Measurements from ENCODE around the gene MAST2. TPM values are rescaled to one million over a fixed set of nuclear protein-coding genes. Genes with fewer than 3 reads are reported as not detected.
A peak's percentile ranks its signal among the peaks of the same experiment; 100 is the strongest.
"Not testable (repeated sequence)": the region's sequence is repeated elsewhere in the genome, so short reads cannot be mapped to it uniquely, and the experiment has no call there.

Gene MAST2
- total RNA-seq, 2 donors from 2014 or later = 25.2 to 81.3 TPM

DNA sequence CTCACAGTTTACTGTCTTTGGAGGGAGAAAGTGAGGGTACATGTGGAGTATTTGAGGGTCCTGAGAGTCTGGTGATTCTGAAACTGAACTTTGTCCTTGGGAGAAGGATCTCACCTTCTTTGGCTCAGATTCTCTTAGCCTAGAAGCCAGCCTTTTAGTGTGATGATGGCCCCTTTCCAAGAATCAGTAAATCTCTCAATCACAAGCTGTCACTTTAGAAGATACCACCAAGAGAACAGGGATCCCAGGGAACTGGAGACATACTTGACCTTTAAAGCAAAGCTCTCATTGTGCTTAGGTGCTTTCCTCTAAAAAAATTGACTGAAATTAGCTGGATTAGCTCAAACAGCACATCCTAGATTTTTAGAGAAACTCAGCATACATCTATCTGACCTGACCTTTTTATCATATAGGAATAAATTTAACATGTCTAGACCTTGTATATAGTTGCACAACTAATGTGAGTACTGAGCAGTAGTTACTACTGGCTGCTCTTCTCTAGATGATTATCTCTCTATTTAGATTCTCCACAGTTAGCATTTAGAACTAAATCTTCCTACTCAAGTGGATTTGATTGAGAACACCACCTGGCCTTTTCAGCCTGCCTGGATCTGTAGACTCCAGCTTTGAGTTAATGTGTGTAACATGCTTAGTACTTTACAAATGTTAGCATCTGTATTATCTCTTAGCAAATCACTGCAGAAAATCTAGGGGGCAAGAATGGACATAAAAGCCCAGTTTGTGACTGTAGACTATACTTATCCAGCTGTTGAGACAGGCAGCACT, 157.7 kb downstream of the MAST2 start:
- no peaks in the 10 kb centered on the region for H3K4me1 ChIP-seq (replicated peaks)
- no peak for DNase-seq (ENCODE audit: low spot score)
- H3K27ac ChIP-seq = no peak overlapping the region
- H3K36me3 ChIP-seq = no peaks in the 10 kb centered on the region
- H3K4me3 ChIP-seq = no peak overlapping the region
- H3K27me3 ChIP-seq (replicated peaks; ENCODE audit: insufficient read depth) = no peaks in the 10 kb centered on the region
- intact Hi-C loops (cut with DNase I) = no loop called here
- TF ChIP-seq, protein P1, sequence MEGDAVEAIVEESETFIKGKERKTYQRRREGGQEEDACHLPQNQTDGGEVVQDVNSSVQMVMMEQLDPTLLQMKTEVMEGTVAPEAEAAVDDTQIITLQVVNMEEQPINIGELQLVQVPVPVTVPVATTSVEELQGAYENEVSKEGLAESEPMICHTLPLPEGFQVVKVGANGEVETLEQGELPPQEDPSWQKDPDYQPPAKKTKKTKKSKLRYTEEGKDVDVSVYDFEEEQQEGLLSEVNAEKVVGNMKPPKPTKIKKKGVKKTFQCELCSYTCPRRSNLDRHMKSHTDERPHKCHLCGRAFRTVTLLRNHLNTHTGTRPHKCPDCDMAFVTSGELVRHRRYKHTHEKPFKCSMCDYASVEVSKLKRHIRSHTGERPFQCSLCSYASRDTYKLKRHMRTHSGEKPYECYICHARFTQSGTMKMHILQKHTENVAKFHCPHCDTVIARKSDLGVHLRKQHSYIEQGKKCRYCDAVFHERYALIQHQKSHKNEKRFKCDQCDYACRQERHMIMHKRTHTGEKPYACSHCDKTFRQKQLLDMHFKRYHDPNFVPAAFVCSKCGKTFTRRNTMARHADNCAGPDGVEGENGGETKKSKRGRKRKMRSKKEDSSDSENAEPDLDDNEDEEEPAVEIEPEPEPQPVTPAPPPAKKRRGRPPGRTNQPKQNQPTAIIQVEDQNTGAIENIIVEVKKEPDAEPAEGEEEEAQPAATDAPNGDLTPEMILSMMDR (IDR thresholded peaks at IDR 0.05) = no peak
- TF ChIP-seq POLR2A (IDR thresholded peaks at IDR 0.05) = no peak
- no peak for TF ChIP-seq POLR2AphosphoS5 (IDR thresholded peaks at IDR 0.05)
- no peaks in the 10 kb centered on the region for H3K9me3 ChIP-seq

GRCh38 chr1:45961936-45962335, 158.5 kb downstream of the MAST2 start:
- H3K27me3 ChIP-seq (replicated peaks; ENCODE audit: insufficient read depth); H3K27ac ChIP-seq; H3K9me3 ChIP-seq; H3K4me3 ChIP-seq; H3K4me1 ChIP-seq (replicated peaks); DNase-seq (ENCODE audit: low spot score); intact Hi-C loops (cut with DNase I); H3K36me3 ChIP-seq: not testable (repeated sequence)
- 100% methylated on average over 4 of the region's 4 CpGs for WGBS

GRCh38 chr1:45968941-45969666, 165.7 kb downstream of the MAST2 start:
- Histone ChIP-seq H3K9me3 (no peaks in the 10 kb centered on the region), H3K27ac (peak overlapping the region; percentile 59 to 69), H3K27me3 (replicated peaks; ENCODE audit: insufficient read depth) (no peaks in the 10 kb centered on the region), H3K36me3 (no peaks in the 10 kb centered on the region), H3K4me1 (replicated peaks) (peaks cover 2% of the 10 kb centered on the region), H3K4me3 (no peak overlapping the region)
- TF ChIP-seq POLR2AphosphoS5 (IDR thresholded peaks at IDR 0.05) = no peak
- TF ChIP-seq POLR2A (IDR thresholded peaks at IDR 0.05) = no peak
- TF ChIP-seq, protein P1 (IDR thresholded peaks at IDR 0.05) = no peak
- DNase-seq (ENCODE audit: low spot score) = no peak
- intact Hi-C loops (cut with DNase I) = no loop called here
- 83% methylated on average over 9 of the region's 9 CpGs for WGBS

- no peaks in the 10 kb centered on the region for H3K9me3 ChIP-seq
- H3K4me3 ChIP-seq = no peak overlapping the region
- no peak for DNase-seq (ENCODE audit: low spot score)
- H3K27me3 ChIP-seq (replicated peaks; ENCODE audit: insufficient read depth) = no peaks in the 10 kb centered on the region
- no peaks in the 10 kb centered on the region for H3K36me3 ChIP-seq
- peak overlapping the region; percentile 59 to 69 for H3K27ac ChIP-seq
- intact Hi-C loops (cut with DNase I) = loop anchor here (10.0 kb wide), 1 partner anchor 165 kb away; the partner anchor contains the start of gene PIK3R3
- peaks cover 3% of the 10 kb centered on the region for H3K4me1 ChIP-seq (replicated peaks)
- TF ChIP-seq POLR2A (IDR thresholded peaks at IDR 0.05) (no peak), POLR2AphosphoS5 (IDR thresholded peaks at IDR 0.05) (no peak)
- TF ChIP-seq, protein P1 (IDR thresholded peaks at IDR 0.05) = no peak
- WGBS = 80% methylated on average over 3 of the region's 3 CpGs
Measured at GRCh38 chr1:45969866-45970265, 166.5 kb downstream of the MAST2 start.

DNA sequence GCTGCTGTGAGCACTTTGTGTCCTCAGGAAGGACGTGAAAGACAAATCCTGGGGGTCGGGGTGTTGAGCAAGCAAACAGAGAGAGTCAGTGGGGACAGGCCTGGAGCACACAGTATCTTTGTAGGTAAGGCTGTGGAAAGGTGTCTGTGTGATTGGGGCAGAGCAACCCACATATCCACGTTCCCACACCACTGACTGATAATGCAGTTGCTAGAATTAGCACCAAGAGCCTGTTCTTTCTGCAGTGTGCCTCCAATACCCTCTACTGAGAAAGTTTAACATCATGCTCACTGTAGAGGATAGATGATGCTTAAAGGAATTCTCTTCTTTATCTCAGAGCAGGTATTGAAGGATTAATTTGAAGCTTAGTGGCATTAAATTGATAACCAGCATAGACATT, 167.9 kb downstream of the MAST2 start:
- Histone ChIP-seq H3K27ac (peak overlapping the region in 1 of 2 donors; percentile 69), H3K4me1 (replicated peaks) (peaks cover 3% of the 10 kb centered on the region), H3K4me3 (no peak overlapping the region), H3K27me3 (replicated peaks; ENCODE audit: insufficient read depth) (no peaks in the 10 kb centered on the region), H3K9me3 (no peaks in the 10 kb centered on the region), H3K36me3 (no peaks in the 10 kb centered on the region)
- 90% methylated on average over 3 of the region's 3 CpGs for WGBS
- intact Hi-C loops (cut with DNase I) = loop anchor here (10.0 kb wide), 1 partner anchor 163 kb away; the partner anchor contains the start of gene PIK3R3
- DNase-seq (ENCODE audit: low spot score) = no peak
- no peak for TF ChIP-seq POLR2A (IDR thresholded peaks at IDR 0.05)
- no peak for TF ChIP-seq POLR2AphosphoS5 (IDR thresholded peaks at IDR 0.05)
- TF ChIP-seq, protein P1 (IDR thresholded peaks at IDR 0.05) = no peak

All from prostate gland (tissue), 2 donors.